Hepatocyte (in vitro differentiated cells): ENCODE measurements around the gene ARRB1.

ENCODE experiments used
- EZH2 ChIP-seq: fragments of 200-600 bp; sonication (generic); IDR thresholded peaks from 2 replicates; pipeline ENCODE4 v1.6.1; 2016; ENCODE audit warnings: antibody characterized with exemption, mild to moderate bottlenecking, borderline replicate concordance
- EZH2phosphoT487 ChIP-seq: fragments of 200-600 bp; sonication (generic); IDR thresholded peaks from one replicate; pipeline ENCODE4 v1.6.1; 2018; ENCODE audit warnings: antibody characterized with exemption, mild to moderate bottlenecking, low read depth, moderate library complexity; ENCODE audit not compliant: unreplicated experiment, severe bottlenecking
- TF ChIP-seq, protein P1 (sequence below): fragments of 200-600 bp; sonication (generic); IDR thresholded peaks from 2 replicates; pipeline ENCODE4 v1.5.1; 2016; ENCODE audit warnings: antibody characterized with exemption, mild to moderate bottlenecking; ENCODE audit not compliant: poor library complexity

DNA sequence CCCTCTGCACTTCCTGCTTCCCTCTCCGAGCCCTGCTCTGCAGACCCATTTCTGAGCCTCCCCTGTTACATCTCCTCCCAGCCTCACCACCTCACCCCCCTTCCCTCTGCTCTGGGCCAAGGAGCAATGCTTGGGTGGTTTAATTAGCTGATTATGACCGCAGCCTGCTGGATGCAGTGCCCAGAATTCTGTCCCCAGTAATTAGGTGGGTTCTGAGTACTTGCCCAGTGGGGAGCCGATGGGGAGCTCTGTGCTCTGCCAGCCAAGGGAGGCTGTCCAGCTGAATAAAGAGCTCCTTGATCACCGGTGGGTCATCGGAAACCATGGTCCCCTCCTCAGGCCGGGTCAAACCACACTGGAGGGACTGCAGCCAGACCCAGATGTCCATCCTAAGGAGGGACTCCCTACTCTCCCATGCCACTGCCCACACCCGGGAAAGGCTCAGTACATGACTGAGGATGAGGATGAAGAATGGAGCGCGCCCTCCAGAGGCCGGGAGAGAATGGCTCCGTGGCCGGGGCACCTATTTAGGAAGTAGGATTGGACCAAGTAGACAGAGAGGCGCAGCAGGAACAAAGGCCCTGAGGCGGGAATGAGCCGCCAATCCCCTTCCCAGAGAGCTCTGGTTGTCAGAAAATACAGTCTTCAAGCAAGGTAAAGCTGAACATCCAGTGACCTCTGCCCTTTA lies 9.1 kb downstream of the ARRB1 start:
- TF ChIP-seq, protein P1, sequence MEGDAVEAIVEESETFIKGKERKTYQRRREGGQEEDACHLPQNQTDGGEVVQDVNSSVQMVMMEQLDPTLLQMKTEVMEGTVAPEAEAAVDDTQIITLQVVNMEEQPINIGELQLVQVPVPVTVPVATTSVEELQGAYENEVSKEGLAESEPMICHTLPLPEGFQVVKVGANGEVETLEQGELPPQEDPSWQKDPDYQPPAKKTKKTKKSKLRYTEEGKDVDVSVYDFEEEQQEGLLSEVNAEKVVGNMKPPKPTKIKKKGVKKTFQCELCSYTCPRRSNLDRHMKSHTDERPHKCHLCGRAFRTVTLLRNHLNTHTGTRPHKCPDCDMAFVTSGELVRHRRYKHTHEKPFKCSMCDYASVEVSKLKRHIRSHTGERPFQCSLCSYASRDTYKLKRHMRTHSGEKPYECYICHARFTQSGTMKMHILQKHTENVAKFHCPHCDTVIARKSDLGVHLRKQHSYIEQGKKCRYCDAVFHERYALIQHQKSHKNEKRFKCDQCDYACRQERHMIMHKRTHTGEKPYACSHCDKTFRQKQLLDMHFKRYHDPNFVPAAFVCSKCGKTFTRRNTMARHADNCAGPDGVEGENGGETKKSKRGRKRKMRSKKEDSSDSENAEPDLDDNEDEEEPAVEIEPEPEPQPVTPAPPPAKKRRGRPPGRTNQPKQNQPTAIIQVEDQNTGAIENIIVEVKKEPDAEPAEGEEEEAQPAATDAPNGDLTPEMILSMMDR = no peak
- TF ChIP-seq EZH2 = no peak
- TF ChIP-seq EZH2phosphoT487 = no peak
